ENCODE data around the gene USP20.

USP20 gene

GRCh38 chr9:129875687-129876395, 40.6 kb downstream of the USP20 start:
- DNase-seq (ENCODE audit: low read depth in 3 of 3), result no peak

- DNase-seq (ENCODE audit: low read depth in 3 of 3), result no peak
Measured at GRCh38 chr9:129876815-129877214, 41.6 kb downstream of the USP20 start.

- DNase-seq (ENCODE audit: low read depth in 3 of 3), result no peak
Measured at GRCh38 chr9:129878291-129878690, 43.0 kb downstream of the USP20 start.

- DNase-seq (ENCODE audit: low read depth in 3 of 3), result no peak
Measured at GRCh38 chr9:129879103-129879699, 43.9 kb downstream of the USP20 start.

- DNase-seq (ENCODE audit: low read depth in 3 of 3), result no peak
Measured at GRCh38 chr9:129879991-129880653, 44.9 kb downstream of the USP20 start.

GRCh38 chr9:129880654-129881546, 45.6 kb downstream of the USP20 start:
- no peak for DNase-seq (ENCODE audit: low read depth in 3 of 3)

GRCh38 chr9:129881547-129882324, 46.5 kb downstream of the USP20 start:
- DNase-seq (ENCODE audit: low read depth in 3 of 3), result no peak

GRCh38 chr9:129884220-129885017, 49.2 kb downstream of the USP20 start:
- DNase-seq (ENCODE audit: low read depth in 3 of 3), result peak; percentile 88 to 93 (median 93)

- no peak for DNase-seq (ENCODE audit: low read depth in 3 of 3)
Measured at GRCh38 chr9:129885018-129885669, 49.9 kb downstream of the USP20 start.

GRCh38 chr9:129885670-129886106, 50.4 kb downstream of the USP20 start:
- DNase-seq (ENCODE audit: low read depth in 3 of 3), result peak; percentile 78 to 84 (median 80)

- DNase-seq (ENCODE audit: low read depth in 3 of 3), result no peak
Measured at GRCh38 chr9:129886226-129887174, 51.2 kb downstream of the USP20 start.

GRCh38 chr9:129887334-129888292, 52.4 kb downstream of the USP20 start:
- DNase-seq (ENCODE audit: low read depth in 3 of 3), result no peak

GRCh38 chr9:129888293-129889121, 53.2 kb downstream of the USP20 start:
- peak; percentile 63 to 80 (median 68) for DNase-seq (ENCODE audit: low read depth in 3 of 3)

GRCh38 chr9:129889122-129889940, 54.1 kb downstream of the USP20 start:
- DNase-seq (ENCODE audit: low read depth in 3 of 3), result no peak

- peak in 2 of 3 experiments; percentile 47 to 66 for DNase-seq (ENCODE audit: low read depth in 3 of 3)
Measured at GRCh38 chr9:129889941-129890717, 54.9 kb downstream of the USP20 start.
